Activated CD4-positive, alpha-beta T cell treated with anti-CD3 and anti-CD28 coated beads, Interleukin-2, amount 50 U/mL, for 48 hours (primary cell): ENCODE data around the gene NBAS.

Experiments
- DNase-seq, 2 experiments: peaks; one replicate each; pipeline ENCODE4 v3.0.0-alpha.2; 2020

Gene NBAS

DNA sequence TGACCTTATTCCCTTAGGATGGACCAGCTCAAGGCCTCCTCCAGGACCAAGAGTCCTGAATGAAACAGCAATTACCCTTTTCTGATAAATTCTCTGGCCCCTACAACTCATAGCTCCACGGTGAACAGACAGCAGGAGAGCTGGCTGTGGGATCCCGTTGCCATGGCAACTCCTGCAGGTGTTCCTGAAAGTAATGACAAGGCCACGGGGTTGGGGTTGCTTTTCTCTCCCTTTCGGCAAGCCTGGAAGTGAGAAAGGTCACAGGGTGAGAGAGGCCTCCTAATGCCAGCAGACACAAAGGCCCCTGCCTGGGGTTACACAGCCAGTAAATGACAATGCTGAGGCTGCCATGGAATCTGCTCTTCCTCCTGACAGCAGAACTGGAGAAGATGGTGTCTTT, 403.0 kb downstream of the NBAS start:
- no peak for DNase-seq

DNA sequence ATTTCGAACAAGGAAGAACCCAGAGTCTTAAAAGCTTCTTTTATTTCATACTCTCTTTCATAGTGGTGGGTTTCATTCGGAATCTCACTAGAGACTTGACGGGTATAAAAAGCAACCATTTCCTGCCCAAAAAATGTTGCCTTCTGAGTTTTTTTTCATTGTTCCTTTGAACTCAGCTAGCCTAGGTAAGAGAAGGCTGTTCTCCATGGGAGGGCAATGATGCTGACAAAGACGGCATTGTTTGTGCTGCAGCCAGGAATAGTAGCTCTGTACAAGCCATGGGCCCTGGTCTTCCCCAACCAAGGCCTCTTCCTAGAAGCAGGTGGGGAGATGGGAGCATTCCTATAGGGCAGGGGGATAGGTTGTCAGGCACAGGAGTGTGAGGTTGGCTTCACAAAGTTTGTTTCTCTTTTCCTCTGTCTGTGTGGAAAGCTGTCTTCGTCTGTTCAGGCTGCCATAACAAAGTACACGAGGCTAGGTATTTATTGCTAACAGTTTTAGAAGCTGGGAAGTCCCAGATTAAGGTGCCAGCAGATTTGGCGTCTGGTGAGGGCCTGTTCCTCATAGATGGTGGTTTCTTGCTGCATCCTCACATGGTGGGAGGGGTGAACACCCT, 405.1 kb downstream of the NBAS start:
- DNase-seq: no peak

DNA sequence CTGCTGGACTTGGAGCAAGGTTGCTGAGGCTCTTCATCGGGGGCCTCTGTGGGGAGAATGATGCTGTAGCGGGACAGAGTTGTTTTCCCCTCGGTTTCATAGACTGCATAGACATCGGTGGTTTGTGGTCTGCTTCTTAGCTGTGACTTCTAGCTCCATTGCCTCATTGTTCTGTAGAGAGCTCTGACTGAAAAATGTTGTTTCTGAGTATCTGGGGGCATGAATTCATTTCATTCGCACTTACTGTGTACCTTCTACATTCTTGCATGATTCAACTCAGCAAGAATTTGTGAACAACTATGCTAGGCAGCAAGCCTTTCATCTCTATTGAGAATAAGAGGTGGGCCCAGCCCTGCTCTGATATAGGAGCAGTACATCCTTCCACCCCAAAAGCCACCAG, 406.8 kb downstream of the NBAS start:
- no peak for DNase-seq

DNA sequence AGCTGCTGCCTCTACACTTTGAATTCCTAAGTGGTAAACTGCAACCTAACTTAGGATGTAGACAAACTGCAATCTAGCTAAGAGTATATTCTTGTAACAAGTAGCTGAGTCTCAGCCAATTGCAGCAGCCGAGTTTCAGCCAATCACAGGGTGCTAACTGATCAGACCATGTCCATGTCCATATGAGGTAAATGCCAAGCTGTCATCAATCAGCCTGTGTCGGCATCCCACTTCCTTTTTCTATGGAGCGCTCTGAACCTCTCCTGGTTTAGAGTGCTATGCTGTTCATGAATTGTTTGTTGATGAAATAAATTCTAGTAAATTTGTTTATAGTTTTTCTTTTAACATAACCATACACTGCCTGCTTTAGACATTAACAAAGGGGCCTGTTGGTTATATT, 408.8 kb downstream of the NBAS start:
- no peak for DNase-seq

DNA sequence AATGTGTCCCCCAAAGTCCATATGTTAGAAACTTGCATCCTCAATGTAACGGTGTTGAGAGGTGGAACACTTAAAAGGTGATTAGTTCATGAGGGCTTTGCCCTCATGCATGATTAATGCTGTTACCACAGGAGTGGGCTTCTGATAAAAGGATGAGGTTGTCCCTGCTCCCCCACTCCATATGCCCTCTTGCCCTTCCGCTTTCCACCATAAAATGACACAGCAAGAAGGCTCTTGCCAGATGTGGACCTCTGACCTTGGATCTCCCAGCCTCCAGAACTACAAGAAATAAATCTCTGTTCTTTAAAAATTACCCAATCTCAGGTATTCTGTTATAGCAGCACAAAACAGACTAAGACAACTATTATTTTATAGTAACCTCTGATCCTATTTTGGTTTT, 412.1 kb downstream of the NBAS start:
- no peak for DNase-seq

DNA sequence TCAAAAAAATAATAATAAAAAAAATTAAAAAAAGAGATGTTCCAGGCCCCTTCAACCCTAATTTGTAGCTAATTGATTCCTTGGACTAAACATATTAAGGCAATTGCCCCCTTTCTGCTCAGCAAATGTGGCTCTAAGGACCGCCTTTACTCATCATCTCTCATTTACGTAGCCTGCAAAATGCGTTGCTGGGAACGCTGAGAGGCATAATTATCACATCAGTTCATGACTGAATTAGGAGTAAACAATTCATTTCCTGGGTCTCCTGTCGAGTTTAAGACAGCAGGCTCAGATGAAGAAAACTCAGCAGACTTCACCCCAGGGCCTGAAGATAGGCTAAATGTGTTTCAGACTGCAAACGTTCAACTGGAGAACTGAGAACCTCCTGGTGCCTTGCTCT, 413.5 kb downstream of the NBAS start:
- no peak for DNase-seq

DNA sequence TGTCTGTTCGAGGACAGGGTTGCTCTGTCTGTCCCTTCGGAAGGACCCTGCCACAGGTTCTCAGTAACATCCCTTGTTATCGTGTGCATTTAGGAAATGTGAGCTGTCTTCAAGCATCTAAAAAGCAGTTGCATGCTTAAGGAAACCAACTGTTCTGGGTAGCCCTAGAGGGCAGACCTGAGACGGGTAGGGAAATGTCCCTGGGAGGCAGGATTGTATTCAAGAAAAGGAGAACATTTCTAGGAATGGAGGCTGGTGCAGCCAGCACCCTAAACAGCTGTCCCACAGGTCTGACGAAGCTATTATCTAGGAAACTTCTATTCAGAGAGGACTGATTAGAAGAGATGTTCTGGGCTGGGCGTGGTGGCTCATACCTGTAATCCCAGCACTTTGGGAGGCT, 414.2 kb downstream of the NBAS start:
- no peak for DNase-seq

DNA sequence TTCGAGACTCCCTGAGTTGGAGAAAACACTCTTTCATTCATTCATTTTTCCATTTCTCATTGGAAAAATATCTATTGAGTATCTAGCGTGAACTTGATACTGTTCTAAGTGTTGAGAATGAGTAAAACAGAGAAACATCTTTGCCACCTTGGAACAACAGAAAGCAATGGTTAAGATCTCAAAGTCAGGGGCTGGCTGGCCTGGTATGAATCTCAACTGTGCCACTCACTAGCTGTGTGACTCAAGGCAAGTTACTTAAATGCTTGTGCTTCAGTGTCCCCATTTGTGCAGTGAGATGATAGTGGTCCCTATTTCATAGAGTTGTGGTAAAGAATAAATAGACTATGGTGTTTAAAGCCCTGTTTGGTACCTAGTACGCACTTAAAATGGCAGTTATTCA, 415.2 kb downstream of the NBAS start:
- no peak for DNase-seq

DNA sequence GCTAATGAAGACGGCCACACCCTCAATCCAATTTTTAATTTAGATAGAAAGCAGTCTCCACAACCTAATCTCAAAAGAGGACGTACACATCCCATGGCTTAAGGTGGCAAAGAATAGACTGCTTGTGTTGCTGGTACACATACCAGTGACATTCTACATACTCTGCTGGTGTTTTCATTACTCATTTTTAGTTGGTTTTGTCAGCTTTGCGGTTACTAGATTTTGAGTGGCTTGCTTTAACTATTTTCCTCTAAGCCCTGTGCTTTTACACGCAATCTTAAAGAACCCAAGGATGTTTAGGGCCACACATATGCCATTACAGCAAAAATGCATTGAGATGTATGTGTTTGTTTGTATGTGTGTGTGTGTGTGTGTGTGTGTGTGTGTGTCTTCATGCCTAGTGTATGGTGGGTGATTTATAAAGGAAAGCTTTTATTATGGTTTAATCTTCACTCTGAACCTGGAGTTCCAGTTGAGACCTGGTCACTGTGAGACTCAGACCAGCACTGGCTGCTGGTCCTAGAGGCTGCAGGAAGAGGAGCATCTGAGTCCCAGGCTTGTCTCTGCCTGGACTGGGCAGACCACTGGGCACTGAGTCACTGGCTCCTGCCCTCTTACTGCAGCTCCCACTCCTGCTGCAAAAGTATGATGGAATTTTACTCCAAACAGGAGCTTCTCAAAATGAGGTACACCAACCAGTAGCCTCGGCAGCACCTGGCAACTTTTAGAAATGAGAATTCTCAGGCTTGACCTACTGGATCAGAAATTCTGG, 415.9 kb downstream of the NBAS start:
- DNase-seq: no peak

DNA sequence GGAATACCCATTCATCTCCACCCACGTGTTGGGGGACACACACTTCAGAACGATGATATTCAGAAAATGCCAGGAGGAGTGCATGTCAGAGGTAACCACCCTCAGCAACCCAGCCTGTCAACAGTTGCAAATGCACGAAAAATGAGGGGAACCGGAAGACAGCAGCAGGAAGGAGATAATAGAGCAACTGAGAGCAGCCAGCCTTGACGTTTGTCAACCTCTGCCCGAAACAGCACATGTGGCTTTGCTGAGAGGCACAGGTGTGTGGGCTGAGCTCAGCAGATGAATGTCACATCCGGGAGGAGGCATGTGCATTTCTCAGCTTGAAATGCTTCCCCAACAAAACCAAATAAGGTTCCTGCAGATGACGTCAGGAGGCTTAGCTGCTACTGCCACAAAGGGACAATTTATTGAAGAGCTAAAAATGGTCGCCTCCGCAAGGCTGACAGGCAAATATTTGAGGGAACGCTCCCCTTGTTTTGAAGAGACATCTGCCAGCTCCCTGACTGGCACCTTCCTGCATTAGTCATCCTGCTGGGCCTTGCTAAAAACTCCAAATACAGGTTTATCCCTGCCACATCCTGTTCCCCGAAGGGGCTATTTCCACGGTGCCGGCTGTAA, 419.0 kb downstream of the NBAS start:
- peak; percentile 73 to 80 for DNase-seq

DNA sequence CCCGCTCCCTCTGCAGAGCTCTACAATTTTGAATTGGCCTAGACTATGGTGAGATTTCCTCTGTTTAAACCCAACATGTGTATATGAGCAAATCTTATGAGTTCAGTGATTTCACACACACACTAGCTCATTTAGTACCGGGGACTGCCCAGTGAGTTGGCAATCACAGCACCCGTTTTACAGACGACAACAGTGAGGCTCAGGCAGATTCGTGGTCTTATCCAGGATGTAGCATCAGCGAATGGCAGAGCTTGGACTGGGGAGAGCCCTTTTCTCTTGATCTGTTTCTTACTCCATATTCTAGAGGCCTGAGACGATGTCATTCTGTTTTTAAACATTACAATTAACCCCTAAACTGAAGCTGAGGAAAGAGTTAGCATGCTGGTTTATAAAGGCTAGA, 419.9 kb downstream of the NBAS start:
- no peak for DNase-seq

DNA sequence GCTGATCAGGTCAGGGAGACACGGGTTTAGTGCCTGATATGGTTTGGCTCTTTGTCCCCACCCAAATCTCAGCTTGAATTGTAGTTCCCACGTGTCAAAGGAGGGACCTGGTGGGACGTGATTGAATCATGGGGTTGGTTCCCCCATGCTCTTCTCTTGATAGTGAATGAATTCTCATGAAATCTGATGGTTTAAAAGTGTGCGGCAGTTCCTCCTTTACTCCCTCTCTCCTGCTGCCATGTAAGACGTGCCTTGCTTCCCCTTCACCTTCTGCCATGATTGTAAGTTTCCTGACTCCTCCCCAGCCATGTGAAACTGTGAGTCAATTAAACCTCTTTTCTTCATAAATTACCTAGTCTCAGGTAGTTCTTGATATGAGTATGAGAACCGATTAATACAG, 424.5 kb downstream of the NBAS start:
- DNase-seq: no peak

DNA sequence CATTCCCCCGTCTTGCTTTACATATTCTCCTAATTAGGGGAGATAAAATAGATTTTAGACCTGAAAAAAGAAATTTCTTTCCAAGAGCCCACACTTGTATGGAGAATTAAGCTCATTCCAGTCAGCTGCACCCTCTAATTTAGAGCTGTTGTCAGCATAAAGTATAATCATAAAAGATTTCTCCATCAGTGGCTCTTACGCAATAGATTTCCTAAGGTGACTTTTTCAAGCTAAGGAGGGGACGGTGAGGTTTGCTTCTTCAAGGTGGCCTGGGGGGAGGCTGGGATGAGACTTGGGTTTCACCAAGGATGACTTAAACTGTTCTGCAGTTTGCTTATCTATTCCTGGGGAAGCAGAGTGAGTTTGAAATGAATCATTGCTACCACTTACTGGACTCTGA, 426.2 kb downstream of the NBAS start:
- no peak for DNase-seq

DNA sequence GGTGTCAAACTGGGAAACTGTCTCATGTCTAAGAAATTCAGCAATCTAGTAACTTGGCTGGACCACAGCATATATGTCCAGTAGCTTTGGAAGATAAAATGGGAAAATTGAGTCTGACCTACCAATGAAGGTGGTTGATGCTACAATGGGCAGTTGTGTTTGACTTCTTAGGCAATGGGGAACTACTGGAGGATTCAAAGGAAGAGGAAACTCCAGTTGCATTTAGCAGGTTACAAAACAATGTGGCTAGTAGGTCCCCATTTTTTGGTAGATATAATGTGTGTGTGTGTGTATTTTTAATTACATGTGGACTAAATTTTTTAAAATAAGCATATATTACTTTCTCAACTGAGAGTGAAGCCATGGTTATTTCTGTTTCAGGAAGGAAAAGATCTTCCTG, 427.7 kb downstream of the NBAS start:
- no peak for DNase-seq

DNA sequence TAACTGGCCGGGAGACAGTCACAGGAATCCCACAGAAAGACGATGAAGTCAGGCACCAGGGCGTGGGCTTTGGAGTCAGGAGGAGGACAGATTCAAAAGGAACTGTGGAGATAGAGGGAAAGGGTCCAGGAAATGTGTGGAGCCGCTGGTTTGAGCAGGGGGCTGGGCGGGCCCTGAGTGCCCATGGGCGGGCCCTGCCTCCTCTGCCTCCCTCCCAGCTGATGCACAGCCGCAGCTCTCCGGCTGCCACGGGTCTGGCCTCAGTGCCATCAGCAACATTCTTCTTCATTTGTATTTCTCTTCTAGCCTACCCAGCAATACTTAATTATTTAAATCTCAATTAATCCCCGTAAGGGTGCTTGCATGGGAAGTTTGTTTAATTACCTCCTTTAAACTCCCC, 432.3 kb downstream of the NBAS start:
- DNase-seq: no peak

DNA sequence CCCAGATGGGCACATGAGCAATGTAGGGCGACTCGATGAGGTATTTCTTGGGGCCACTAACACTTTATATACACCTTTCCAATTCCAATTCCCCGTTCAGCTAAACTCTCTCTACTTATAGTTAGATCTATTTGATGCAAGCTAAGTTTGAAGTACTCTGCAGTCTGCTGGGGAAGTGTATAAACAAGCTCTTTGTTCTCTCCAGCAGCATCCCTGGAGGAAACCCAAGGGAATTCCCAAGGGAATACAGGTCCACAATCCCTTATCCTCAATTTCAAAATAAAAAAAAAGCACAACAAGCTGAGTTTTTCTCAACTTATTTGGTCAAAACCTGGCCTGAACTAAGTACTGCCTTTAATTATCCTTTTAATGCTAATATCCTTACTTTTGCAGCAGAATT, 433.3 kb downstream of the NBAS start:
- no peak for DNase-seq

DNA sequence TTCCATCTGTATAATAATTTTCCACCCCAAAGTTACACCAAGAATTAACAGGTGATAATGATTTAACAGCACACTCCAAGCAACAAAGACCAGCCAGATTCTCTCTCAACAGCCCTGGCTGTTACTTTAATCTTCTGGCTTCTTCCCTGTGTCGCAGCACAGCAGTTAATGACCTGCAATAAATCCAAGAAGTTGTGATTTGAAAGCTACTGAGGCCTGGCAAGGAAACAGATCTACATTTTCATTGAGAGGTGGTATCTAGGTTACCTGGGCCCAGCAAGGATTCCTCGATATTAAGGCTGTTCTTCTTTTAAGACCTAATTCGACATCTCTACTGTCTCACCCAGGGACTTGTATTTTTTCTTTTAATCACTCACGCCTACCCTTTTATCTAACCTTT, 433.8 kb downstream of the NBAS start:
- DNase-seq: no peak

DNA sequence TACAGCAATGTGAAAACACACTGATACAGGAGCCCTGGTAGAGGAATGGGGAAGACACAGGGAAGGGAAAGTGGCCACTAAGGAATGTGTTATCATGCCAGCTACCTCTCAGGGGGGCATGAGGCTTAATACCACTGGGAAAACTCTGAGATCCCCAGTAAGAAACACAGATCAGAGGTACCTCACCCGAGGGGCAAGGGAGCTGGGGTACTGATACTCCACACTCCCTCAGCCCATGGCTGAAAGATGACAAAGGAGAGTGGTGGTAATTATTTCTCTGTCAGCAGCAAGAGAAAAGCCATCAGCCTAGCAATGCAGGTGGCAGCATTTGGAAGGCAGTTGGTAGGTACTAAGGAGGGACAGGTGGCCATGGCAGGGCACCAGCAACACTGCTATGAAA, 434.8 kb downstream of the NBAS start:
- no peak for DNase-seq

DNA sequence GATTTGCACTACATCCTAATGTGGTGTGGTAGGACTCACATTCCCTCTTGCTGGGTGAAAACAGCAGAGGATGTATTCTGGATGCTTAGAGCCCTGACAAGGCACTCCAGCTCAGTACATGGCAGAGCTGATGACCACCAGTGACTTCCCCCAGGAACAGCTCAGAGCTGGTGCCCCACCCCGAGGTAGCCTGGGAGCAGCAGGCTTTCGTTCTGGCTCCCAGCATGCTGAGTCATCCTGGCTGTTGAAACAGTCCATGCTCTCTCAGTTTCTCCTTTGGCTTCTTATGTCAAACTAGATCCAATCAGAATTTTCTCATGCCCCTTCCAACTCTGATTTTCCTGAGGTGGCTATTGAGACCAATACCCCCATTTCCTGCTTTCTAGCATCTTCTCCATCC, 438.2 kb downstream of the NBAS start:
- no peak for DNase-seq

DNA sequence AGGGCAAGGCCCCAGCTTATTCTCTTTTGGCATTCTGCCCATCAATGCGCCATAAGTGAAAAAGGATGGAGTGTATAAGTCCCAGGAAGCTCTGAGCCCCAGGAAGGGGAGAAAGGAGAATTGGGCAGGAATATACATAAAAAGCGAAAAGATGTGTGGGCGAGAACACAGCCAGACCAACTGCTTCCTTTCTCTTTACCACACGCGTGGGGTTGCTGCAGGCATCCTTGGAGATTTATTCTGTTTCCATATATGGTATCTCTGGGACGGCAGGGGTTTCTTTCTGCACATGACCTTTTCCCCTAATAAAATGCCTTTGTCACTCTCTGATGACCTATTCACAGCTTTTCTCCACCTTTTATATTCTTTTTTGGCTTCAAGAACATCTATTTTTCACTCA, 440.5 kb downstream of the NBAS start:
- DNase-seq: no peak

DNA sequence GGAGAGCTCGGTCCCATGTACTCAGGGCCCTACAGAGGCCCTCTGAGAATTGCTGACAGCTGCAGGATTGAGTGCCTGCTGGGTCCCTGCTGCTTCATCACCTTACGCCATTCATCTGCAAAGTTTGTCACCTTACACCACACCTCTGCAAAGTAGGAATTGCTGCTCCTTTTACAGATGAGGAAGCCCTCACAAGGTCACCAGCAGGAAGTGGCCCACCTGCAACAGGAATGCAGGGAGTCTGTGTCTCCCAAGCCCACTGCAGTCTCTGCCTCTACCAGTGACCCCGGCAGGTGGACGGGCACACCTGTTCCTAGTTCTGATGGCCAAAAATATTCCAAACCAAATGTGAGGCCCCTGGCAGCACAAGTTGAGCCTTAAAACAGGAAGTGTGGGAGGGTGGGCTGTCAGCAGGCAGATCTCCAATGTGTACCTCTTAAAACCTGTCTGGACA, 441.4 kb downstream of the NBAS start:
- DNase-seq: no peak

DNA sequence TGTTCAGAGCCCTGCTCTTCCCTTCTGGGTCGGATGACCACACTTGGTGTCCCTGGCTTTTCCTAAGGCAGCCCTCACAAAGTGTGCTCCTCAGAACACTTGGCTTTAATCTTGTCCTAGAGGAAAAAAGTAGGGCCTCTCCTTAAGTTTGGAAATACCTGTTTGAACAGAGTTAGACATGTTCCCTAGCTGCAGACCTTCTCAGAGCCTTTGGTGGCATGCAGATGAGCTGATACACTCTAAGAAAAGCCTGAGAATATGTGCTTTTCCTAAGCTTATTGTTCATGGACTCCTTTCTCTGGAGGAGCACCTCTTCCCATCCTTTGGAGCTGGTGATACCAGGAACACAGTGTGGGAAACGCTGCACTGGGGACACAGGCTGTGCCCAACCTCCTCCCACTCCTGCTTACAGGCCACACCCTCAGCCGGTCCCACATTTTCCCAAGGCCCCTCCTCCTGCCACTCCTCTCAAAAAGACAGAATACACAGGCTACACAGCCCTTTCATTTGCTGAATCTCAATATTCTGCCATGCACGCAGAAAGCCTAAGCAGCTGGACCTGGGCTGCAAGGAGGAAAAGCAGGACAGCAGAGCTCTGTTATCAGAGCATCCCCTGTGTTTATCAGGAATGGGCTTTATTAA, 443.6 kb downstream of the NBAS start:
- DNase-seq: no peak
